ENCODE results near the gene FIS1. TPM values are rescaled to one million over a fixed set of nuclear protein-coding genes. Genes with fewer than 3 reads are reported as not detected.

The FIS1 gene
- total RNA-seq, 1 donor from 2014 or later: 92.2 TPM

DNA sequence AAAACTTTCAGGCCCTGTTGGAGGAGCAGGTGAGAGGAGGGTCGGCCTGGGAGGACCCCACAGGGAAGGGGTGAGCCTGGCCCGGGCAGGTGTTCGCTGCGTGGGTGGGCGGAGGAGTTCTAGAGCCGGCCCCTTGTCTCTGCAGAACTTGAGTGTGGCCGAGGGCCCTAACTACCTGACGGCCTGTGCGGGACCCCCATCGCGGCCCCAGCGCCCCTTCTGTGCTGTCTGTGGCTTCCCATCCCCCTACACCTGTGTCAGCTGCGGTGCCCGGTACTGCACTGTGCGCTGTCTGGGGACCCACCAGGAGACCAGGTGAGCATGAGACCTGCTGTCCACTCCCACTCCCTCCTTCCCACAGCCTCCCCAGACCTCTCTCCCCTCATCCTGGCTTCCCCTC is 21.4 kb downstream of the FIS1 start:
- H3K4me2 ChIP-seq: no peak overlapping the region
- H3K27ac Mint-ChIP-seq: no peak overlapping the region
- no peaks in the 10 kb centered on the region for H3K27me3 ChIP-seq
- peaks cover 12% of the 10 kb centered on the region for H3K4me1 Mint-ChIP-seq
- H3F3A ChIP-seq (ENCODE audit: low read depth): no peaks in the 10 kb centered on the region
- TF ChIP-seq, protein P1, sequence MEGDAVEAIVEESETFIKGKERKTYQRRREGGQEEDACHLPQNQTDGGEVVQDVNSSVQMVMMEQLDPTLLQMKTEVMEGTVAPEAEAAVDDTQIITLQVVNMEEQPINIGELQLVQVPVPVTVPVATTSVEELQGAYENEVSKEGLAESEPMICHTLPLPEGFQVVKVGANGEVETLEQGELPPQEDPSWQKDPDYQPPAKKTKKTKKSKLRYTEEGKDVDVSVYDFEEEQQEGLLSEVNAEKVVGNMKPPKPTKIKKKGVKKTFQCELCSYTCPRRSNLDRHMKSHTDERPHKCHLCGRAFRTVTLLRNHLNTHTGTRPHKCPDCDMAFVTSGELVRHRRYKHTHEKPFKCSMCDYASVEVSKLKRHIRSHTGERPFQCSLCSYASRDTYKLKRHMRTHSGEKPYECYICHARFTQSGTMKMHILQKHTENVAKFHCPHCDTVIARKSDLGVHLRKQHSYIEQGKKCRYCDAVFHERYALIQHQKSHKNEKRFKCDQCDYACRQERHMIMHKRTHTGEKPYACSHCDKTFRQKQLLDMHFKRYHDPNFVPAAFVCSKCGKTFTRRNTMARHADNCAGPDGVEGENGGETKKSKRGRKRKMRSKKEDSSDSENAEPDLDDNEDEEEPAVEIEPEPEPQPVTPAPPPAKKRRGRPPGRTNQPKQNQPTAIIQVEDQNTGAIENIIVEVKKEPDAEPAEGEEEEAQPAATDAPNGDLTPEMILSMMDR (IDR thresholded peaks at IDR 0.05): no peak
- TF ChIP-seq EZH2phosphoT487 (IDR thresholded peaks at IDR 0.05) (no peak), EZH2 (IDR thresholded peaks at IDR 0.05) (no peak)
- H3K4me1 ChIP-seq: peaks cover 7% of the 10 kb centered on the region
- no peak for DNase-seq (ENCODE audit: low spot score)
- no peak overlapping the region for H3K9ac ChIP-seq
- H3K27ac ChIP-seq: no peak overlapping the region
- H2AFZ ChIP-seq (replicated peaks): no peak overlapping the region
- no peaks in the 10 kb centered on the region for H4K20me1 ChIP-seq (ENCODE audit: low read depth)
- H3K79me2 ChIP-seq (ENCODE audit: low read depth): peaks cover 30% of the 10 kb centered on the region
- no peak overlapping the region for H3K4me3 Mint-ChIP-seq
- no peaks in the 10 kb centered on the region for H3K9me3 ChIP-seq (ENCODE audit: low read depth)
- H3K27me3 Mint-ChIP-seq (ENCODE audit: insufficient read depth, low read depth): peaks cover 10% of the 10 kb centered on the region
- peaks cover 14% of the 10 kb centered on the region for H3K36me3 Mint-ChIP-seq
- no peaks in the 10 kb centered on the region for H3K9me3 Mint-ChIP-seq
- no peak overlapping the region for H3K4me3 ChIP-seq
- H3K36me3 ChIP-seq: no peaks in the 10 kb centered on the region

DNA sequence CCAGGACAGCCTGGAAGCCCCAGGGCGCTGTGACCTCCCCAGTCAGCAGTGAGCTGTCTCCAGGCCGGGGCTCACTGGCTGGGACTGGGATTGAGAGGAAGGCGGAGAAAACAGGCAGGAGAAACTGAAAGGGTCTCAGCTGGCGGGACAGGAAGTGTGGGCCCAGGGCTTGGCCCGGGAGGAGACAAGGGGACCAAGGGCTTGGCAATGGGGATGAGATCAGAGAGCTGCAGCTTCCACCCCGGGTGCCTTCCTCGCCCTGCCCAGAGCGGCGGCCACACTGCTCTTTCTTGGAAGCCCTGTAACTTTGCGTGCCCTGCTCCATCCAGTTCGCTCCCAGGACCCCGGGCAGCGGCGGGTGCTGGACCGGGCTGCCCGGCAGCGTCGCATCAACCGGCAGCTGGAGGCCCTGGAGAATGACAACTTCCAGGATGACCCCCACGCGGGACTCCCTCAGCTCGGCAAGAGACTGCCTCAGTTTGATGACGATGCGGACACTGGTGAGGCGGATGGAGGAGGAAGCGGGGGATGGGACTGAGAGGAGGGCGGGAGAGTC is 22.5 kb downstream of the FIS1 start:
- peaks cover 9% of the 10 kb centered on the region for H3K36me3 Mint-ChIP-seq
- Histone ChIP-seq H3K27me3 (no peaks in the 10 kb centered on the region), H3K79me2 (ENCODE audit: low read depth) (peaks cover 34% of the 10 kb centered on the region), H3K9ac (no peak overlapping the region), H3K4me2 (no peak overlapping the region), H3K36me3 (no peaks in the 10 kb centered on the region), H3K9me3 (ENCODE audit: low read depth) (no peaks in the 10 kb centered on the region), H2AFZ (replicated peaks) (no peak overlapping the region), H4K20me1 (ENCODE audit: low read depth) (no peaks in the 10 kb centered on the region), H3K4me1 (peaks cover 8% of the 10 kb centered on the region), H3K4me3 (no peak overlapping the region), H3K27ac (no peak overlapping the region), H3F3A (ENCODE audit: low read depth) (peaks cover 5% of the 10 kb centered on the region)
- TF ChIP-seq EZH2 (IDR thresholded peaks at IDR 0.05) (no peak), EZH2phosphoT487 (IDR thresholded peaks at IDR 0.05) (no peak)
- TF ChIP-seq, protein P1 (IDR thresholded peaks at IDR 0.05): no peak
- H3K27me3 Mint-ChIP-seq (ENCODE audit: insufficient read depth, low read depth): peaks cover 16% of the 10 kb centered on the region
- H3K9me3 Mint-ChIP-seq: no peaks in the 10 kb centered on the region
- no peak overlapping the region for H3K27ac Mint-ChIP-seq
- no peak for DNase-seq (ENCODE audit: low spot score)
- H3K4me1 Mint-ChIP-seq: peaks cover 16% of the 10 kb centered on the region
- H3K4me3 Mint-ChIP-seq: no peak overlapping the region

DNA sequence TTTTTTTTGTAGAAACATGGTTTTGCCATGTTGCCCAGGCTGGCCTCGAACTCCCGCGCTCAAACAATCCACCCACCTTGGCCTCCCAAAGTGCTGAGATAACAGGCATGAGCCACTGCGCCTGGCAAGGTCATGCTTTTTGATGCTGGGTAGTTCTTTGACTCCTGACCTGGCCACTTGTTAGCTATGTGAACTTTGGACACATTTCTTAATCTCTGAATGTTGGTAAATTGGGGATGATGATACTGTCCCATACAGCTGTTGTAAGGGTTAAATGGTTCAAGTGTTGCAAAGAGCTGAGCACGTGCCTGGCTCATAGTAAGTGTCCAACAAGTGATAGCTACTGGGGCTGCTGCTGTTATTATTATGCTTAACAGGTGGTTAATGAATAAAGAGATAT is 24.6 kb downstream of the FIS1 start:
- Histone ChIP-seq H3K4me1 (peaks cover 8% of the 10 kb centered on the region), H3K36me3 (no peaks in the 10 kb centered on the region), H3K27ac (no peak overlapping the region), H3K9ac (no peak overlapping the region), H3K27me3 (no peaks in the 10 kb centered on the region), H3K79me2 (ENCODE audit: low read depth) (peaks cover 34% of the 10 kb centered on the region), H3K4me3 (no peak overlapping the region), H3F3A (ENCODE audit: low read depth) (peaks cover 12% of the 10 kb centered on the region), H3K9me3 (ENCODE audit: low read depth) (no peaks in the 10 kb centered on the region), H4K20me1 (ENCODE audit: low read depth) (no peaks in the 10 kb centered on the region), H3K4me2 (no peak overlapping the region), H2AFZ (replicated peaks) (no peak overlapping the region)
- H3K9me3 Mint-ChIP-seq: no peaks in the 10 kb centered on the region
- no peak overlapping the region for H3K27ac Mint-ChIP-seq
- H3K36me3 Mint-ChIP-seq: peaks cover 8% of the 10 kb centered on the region
- no peak for DNase-seq (ENCODE audit: low spot score)
- H3K27me3 Mint-ChIP-seq (ENCODE audit: insufficient read depth, low read depth): peaks cover 16% of the 10 kb centered on the region
- no peak for TF ChIP-seq EZH2phosphoT487 (IDR thresholded peaks at IDR 0.05)
- TF ChIP-seq, protein P1 (IDR thresholded peaks at IDR 0.05): no peak
- TF ChIP-seq EZH2 (IDR thresholded peaks at IDR 0.05): no peak
- H3K4me3 Mint-ChIP-seq: no peak overlapping the region
- peaks cover 27% of the 10 kb centered on the region for H3K4me1 Mint-ChIP-seq
